OCI-LY7 (cell line): ENCODE data around the gene ALOXE3.

ENCODE experiments used
- CTCF ChIP-seq: fragments of 200-600 bp; sonication (generic); conservative IDR thresholded peaks from 2 replicates; pipeline ENCODE4 v1.5.1; 2014; ENCODE audit warnings: mild to moderate bottlenecking, antibody characterized with exemption, low read length, moderate library complexity, mixed read lengths
- EZH2phosphoT487 ChIP-seq: fragments of 200-600 bp; sonication (generic); IDR thresholded peaks from 2 replicates; pipeline ENCODE4 v1.6.1; 2018; ENCODE audit warnings: low read depth, borderline replicate concordance, mild to moderate bottlenecking, mixed run types, antibody characterized with exemption, low read length, moderate library complexity, mixed read lengths

GRCh38 chr17:8131844-8132441 lies 13.6 kb upstream of the ALOXE3 start:
- TF ChIP-seq CTCF (no peak), EZH2phosphoT487 (no peak)
